Stimulated activated CD8-positive, alpha-beta memory T cell treated with anti-CD3 and anti-CD28 coated beads, Interleukin-12 subunit alpha, Interleukin-12 subunit beta, amount 100 ng/mL, for 4 hours (primary cell): ENCODE results near the gene STRIP1.

Experiments used
- DNase-seq: peaks from one replicate; pipeline ENCODE4 v3.0.0-alpha.2; 2020; ENCODE audit warnings: low read depth

STRIP1 gene

GRCh38 chr1:110053552-110054428 is 19.4 kb downstream of the STRIP1 start:
- peak; percentile 36 for DNase-seq

DNA sequence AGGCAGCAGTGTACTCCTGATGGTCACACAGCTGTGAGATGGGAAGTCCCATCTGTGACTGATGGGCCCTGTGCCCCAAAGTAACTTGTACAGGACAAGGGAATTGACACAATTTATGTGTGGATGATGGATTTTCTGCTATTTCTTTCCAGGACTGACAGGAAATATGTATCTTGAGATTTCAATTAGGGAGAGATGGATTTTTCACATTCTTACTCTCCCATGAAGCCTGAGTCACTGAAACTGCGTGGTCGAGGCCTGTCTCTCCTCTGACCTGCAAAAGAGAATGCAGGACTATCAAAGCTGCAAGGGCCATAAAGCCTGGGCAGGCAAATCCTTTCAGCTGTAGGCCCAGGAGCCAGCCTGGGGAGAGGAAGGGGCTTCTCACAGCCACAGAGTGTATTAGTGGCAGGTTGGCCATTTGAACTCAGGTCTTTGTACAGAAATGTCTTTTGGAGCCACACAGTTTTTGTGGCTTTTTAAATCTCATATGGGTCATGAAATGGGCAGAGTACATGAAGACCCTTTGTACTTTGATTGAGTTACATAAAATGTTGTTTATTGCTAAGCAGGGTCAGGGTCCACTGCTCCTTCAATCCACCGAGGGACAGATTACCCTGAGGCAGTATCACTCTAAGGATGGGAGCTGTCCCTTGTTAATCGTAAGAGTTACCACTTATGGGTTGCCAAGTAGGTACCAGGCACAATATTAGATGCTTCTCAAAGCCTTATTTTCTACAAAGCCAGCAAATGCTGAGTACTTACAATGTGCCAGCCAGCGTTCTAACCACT is 21.3 kb downstream of the STRIP1 start:
- no peak for DNase-seq

DNA sequence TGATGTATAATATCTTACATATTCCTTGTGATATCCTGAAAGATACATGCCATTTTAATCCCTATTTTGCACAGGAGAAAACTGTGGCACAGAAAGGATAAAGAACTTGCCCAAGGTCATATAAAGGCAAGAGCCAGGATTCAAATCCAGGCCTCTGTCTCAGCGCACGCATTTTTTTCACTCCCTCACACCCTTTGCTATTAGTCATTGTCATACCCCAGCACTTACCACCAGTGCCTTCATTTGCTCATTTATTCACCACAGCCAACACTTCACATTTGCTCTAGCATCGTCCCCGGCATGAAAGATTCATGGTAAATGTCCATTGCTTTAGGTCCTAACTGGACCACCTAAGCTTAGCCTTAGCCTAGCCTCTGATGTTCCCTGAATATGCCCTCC is 21.9 kb downstream of the STRIP1 start:
- no peak for DNase-seq

DNA sequence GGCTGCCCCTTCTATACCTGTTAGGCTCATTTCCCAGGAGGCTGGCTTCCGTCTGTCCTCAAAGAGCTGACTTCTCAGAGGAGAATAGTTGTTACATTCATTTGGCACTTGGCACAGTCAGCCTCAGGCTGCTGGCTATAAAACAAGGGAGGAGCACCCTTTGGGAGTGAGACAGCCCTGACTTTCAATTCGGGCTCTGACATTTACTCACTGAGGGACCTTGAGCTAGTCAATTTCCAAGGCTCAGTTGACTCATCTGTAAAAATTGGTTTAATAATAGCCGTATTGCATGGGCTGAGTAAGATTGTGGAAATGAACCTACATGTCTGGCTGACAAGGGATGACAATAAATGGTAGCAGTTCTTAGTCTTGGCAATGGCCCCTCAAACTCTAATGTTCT is 22.4 kb downstream of the STRIP1 start:
- DNase-seq, result no peak

- no peak for DNase-seq
Observed at GRCh38 chr1:110057963-110058518, 23.6 kb downstream of the STRIP1 start.

DNA sequence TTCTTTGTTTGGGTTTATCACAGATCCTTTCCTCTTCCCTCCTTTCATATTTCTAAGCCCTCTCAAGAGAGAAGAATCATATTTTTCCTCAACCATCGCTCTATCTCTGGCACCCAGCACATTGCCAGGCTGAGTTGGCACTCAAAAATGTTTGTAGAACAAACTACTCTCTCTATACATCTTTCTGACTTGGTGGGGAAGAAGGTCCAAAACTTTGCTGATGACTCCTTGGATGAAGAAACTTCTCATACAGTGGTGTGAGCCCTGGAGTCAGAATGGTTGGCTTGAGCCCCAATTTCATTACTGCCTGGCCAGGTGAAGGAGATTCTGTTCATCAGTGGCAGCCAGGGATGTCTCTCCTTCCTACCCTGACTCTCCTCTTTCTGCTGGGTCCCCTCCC is 24.2 kb downstream of the STRIP1 start:
- DNase-seq, result no peak

DNA sequence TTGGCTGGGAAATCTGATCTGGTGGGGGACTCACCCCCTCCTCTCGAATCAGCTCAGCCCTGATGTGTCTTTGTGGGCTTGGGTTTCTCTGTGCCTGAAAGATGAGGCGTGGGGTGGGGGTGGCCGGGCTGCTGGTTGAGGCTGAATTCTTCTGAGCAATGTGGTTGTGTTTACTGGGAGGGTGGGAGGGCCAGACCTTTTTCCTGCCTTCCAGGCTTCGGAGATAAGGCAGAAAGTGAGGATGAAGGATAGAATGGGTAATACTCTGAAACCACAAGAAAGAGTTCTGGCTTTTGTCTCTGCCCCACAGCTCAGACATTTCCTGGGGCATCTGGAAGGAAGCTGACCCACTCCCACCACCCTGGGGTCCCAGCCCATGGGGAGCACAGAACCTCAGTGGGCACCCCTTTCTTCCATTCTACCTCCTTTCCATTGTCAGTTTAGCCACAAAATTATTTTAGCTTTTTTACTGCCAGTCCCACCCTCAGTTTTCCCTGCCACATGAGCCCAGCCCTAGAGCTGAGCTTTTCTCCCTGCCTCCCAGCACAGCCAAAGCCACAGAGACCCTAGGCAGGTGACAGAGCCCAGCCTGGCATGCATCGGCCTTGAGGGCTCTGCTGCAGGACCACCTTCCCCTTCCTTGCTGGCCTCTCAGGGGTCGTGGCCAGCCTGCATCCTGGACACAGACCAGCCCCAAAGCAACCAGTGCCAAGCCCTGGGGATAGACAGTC is 24.9 kb downstream of the STRIP1 start:
- DNase-seq, result no peak

- peak; percentile 34 for DNase-seq
Observed at GRCh38 chr1:110060034-110060661, 25.7 kb downstream of the STRIP1 start.

DNA sequence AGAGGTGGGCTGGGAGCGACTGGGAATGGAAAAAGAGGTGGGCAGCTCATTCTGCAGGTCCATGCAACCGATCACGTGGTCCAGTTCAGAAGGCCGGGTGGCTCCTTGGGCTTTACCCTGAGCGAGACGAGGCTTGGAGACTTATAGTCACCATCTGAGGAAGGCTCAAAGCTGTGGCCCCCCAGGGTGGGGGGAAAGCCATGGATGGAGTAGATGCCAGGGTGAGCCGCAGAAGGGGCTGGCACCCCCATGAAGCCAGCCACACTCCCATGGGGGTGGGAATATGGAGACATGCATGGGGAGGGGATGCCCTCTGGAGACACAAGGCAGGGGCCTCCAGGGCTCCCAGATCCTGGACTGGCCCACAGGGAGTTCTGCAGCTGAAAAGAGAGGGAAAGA is 26.2 kb downstream of the STRIP1 start:
- no peak for DNase-seq

DNA sequence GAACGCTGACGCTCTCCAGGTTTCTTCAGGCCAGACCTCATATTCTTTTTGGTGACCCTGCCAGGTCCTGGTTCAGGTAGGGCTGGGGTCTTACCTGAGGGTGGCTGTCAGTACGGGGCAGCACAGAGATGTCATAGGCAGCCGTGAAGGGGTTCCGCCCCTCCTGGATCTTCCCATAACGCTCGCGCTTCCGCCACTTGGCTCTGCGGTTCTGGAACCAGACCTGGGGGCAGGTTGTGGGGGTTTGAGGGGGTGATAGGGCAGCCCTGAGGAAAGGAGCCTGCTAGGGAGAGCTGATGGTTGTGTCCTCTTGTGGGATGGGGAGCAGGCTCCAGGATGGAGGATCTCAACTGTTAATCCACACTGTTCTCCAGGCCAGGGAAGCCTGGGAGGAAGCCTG is 26.9 kb downstream of the STRIP1 start:
- no peak for DNase-seq

DNA sequence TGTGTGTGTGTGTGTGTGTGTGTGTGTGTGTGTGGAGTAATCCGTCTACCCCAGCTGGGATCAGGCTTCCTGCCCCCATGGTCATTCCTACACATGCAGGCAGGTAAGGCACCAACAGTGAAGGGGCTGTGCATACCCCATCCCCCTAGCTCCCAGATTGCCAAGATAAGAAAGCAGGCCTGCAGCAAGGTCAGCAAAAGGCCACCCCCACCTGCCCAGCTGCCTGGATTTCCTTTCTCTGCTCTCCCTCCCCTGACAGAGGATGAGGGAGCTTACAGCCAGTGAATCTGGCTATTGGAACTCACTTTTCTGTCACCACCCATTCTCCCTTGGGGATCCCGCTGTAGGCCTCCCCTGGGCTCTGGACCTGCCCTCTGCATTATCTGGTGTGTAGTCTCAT is 28.2 kb downstream of the STRIP1 start:
- DNase-seq, result no peak

DNA sequence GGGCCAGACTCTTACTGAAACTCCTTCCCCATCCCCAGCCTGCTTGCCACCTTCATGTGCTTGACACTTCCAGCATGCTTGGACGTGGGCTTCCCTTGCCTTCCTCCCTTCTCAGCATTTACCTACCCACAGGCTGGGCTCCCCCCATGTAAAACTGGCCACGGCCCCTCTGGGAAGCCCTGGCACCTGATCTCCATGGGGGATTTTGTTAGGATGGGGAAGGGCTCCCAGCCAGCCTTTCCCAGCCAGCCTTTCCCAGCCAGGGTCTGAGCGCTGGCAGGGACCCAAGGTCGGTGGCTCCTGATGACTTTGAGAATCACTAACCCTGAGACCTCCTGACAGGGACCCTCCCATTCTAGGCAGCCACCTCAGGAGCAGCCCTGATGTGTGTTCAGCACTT is 29.4 kb downstream of the STRIP1 start:
- no peak for DNase-seq

DNA sequence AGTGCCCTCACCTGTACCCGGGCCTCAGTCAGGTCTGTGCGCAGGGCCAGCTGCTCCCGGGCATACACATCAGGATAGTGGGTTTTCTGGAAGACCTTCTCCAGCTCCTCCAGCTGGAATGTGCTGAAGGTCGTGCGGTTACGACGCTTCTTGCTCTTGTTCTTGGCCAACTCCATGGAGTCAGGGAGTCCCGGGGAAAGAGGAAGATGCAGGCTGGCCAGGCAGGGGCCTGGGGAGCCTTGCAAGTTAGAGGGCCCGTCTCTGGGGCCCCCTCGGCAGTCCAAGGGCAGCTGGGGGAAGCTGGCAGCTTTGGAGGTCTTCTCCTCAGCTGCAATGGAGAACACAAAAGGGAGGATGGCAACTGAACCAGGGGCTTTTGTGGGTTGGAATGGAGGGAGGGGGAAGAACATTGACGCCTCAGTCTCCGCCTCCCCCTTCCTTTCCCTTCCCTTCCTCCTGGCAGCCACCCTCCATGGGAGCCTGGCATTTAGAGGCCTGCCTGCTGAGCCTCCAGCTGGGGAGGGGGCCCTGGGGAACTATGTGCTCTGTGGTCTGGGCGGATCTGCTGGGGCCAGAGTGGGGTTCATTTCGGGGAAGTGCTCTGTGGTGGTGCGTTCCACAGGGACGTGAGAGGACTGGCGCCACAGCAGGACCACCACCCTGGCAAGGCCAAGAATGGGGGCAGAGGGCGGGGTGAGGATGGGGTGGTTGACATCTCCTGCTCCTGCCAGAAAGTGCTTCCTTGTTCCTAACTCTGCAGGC is 30.3 kb downstream of the STRIP1 start:
- DNase-seq, result no peak

DNA sequence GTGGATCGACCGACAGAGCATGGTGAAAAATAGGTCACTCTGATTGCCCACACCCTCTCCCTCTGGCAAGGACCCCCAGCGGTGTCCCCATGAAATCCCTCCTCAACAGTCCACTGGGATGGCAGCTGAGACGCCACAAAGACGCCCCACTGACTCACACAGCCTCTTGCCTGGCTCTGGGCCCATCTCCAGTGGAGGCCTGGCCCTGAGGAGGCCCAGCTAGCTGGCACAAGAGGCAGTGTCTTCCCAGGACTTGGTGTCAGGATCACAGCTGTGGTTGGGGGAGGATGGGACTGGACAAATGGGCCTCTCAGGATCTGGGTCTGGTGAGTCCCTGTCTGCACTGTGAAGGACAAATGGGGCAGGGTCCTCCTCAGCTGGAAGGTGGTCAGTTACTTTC is 31.4 kb downstream of the STRIP1 start:
- no peak for DNase-seq

DNA sequence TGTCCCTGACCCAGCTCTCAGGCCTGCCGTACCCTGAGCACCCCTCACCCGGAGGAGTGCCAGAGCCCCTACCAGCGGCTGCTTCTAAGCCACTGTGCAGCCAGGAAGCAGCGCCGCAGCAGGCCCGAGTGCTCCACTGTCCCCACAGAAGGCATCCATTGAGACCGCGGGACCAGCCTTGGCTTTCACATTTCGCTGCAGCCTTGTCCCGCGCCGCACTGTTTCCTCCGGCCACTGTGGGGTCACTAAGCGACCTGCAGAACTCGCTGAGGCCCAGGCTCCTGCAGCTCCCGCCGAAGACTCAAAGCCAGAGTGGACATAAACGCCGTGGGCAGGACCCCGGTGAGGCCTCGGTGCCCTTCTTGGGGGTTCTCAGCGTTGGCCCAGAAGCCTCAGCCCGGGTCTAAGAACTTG is 33.1 kb downstream of the STRIP1 start:
- DNase-seq, result no peak

- DNase-seq, result no peak
Observed at GRCh38 chr1:110067893-110068645, 33.6 kb downstream of the STRIP1 start.

DNA sequence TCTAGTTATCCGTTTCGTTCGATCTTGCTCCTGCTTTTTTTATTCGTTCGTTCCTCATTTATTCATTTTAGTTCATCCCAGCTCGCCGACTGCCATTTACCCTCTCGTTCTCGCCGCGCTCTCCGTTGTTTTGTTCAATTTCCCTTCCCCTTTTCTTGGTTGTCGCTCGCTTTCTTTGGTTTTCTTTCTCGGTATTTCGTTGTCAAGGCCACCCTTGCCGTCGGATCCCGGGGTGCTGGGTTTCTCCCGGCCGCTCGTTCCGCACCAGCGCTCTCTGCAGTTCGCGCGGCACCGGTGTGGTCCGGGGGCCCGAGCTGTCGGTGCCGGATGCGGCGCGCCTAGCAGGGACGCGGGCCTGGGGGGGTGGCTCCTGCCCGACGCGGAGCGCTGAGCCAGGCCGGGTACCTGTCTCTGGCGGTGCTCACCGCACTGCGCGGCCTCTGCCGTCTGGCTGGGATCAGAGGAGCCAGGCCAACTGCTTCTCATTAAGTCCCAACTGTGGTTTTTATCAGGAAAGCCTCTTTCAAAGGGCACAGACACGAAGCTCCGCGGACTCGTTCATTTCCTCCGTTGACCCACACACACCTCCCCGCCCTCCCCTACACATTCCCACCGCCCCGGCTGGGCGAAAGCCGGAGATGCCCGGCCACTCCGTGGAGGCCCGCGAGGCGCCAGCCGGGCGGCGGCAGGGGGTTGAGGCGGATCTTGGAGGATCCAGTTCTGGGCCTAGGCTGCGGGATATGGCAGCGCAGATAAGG is 34.4 kb downstream of the STRIP1 start:
- no peak for DNase-seq

DNA sequence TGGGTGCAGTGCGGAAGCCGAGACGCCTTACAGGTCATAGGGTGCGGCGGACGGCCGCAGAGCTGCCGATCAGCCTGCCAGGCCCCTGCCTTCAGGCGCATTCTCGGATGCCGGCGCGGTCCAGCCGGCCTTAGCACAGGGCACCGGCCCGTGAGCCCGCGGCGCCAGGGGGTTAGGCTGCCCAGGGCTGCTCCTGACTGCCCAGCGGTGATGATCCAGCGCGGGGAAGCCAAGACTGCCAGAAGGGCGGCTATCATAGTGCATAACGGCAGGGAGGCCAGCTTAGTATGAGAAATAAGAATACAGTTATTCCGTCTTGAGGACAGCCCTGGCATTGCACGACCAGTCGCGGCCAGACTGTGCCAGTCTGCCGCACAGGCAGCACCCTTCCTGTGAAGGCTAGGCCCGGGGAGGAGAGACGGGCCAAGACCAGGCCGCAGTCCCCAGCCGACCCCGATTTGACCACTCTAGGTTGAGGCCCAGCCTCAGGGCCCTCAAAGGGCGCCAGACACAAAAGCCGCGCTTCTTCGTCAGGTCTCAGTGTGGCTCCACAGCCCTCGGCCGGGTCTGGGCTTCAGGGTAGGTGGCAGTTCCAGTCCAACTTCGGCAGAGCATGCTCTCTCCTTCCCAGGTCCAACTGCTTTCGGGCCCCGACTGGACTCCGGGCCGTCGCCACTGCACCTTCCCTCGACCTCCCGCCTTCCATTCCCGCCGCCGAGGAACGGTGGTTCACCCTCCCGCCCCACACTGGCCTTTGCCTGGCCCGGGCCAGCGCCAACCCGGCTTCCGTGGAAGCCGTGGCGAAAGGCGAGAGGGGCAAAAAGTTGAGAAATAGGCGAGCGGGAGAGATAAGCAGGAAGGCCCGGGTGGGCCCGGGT is 35.2 kb downstream of the STRIP1 start:
- no peak for DNase-seq

DNA sequence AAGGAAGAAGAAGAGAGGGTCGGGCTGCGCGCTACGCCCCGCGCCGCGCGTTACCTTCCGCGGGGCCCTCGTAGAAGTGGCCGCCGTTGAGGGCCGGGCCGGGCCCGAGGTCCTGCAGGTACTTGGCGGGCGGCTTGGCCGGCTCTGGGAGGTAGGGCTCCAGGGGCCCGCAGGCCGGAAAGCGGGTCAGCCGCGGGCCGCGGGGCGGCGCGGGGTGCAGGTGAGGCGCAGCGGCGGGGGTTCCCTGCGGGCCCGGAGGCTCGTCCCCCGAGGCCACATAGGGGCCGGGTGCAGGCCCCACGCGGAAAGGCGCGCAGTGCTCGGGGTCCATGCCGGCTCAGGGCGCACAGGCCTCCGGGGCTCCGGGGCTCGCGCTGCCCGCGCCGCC is 35.9 kb downstream of the STRIP1 start:
- DNase-seq, result no peak
